GM12878 (cell line): ENCODE data around the gene B3GNT2. TPM values are rescaled to one million over a fixed set of nuclear protein-coding genes. Genes with fewer than 3 reads are reported as not detected.

Source experiments
- BACH1 ChIP-seq: fragments of 450-650 bp; IDR thresholded peaks from 2 replicates; pipeline ENCODE4 v1.6.1; 2017; ENCODE audit warnings: mild to moderate bottlenecking, borderline replicate concordance
- CHD1 ChIP-seq: IDR thresholded peaks from 2 replicates; pipeline ENCODE4 v1.6.1; 2012; ENCODE audit warnings: low read depth, low read length, improper control_type of control experiment
- CREM ChIP-seq: IDR thresholded peaks from 2 replicates; pipeline ENCODE4 v1.6.1; 2014; ENCODE audit warnings: antibody characterized with exemption, low read depth
- KDM1A ChIP-seq: fragments of 200-600 bp; sonication (generic); IDR thresholded peaks from 2 replicates; pipeline ENCODE4 v1.6.1; 2016; ENCODE audit warnings: borderline replicate concordance
- MLLT1 ChIP-seq: fragments of 450-650 bp; IDR thresholded peaks from 2 replicates; pipeline ENCODE4 v1.6.1; 2016; ENCODE audit warnings: mild to moderate bottlenecking
- MTA3 ChIP-seq: IDR thresholded peaks from 2 replicates; pipeline ENCODE4 v1.6.1; 2012; ENCODE audit warnings: low read length, inconsistent platforms, borderline replicate concordance
- NFXL1 ChIP-seq: fragments of 450-650 bp; IDR thresholded peaks from 2 replicates; pipeline ENCODE4 v1.6.1; 2017; ENCODE audit warnings: antibody characterized with exemption, mild to moderate bottlenecking, borderline replicate concordance
- PML ChIP-seq: IDR thresholded peaks from 2 replicates; pipeline ENCODE4 v1.6.1; 2012; ENCODE audit warnings: low read length, inconsistent platforms
- POU2F2 ChIP-seq: IDR thresholded peaks from 3 replicates; pipeline ENCODE4 v1.6.1; 2011; ENCODE audit warnings: low read depth, mild to moderate bottlenecking, low read length, borderline replicate concordance
- RUNX3 ChIP-seq: IDR thresholded peaks from 2 replicates; pipeline ENCODE4 v1.6.1; 2012; ENCODE audit warnings: low read length, inconsistent platforms
- SIN3A ChIP-seq: IDR thresholded peaks from 2 replicates; pipeline ENCODE4 v1.6.1; 2012; ENCODE audit warnings: low read depth, low read length, improper control_type of control experiment
- SMC3 ChIP-seq: IDR thresholded peaks from 2 replicates; pipeline ENCODE4 v1.6.1; 2011; ENCODE audit warnings: low read length, improper control_type of control experiment, borderline replicate concordance
- TAF1 ChIP-seq: IDR thresholded peaks from 2 replicates; pipeline ENCODE4 v1.6.1; 2011; ENCODE audit warnings: mild to moderate bottlenecking, low read depth, low read length, borderline replicate concordance
- polyA plus RNA-seq, 11 experiments: library from polyadenylated mRNA; depleted of rRNA in 4 of 11; unstranded in 6 of 11; stranded (reverse) in 5 of 11; fragments of >200 nt; fragmentation: Nextera tagmentation in 4 of 11; fragmentation: Illumina TruSeq in 1 of 11; extraction: Ambion mirVana in 4 of 11; extraction: Trizol in 1 of 11; gene quantifications; 1 replicate in 1 of 11; 2 replicates in 10 of 11; pipeline versions ENCODE4 v1.2.1 to v1.2.3, GENCODE V29; 2011 to 2016; ENCODE audit warnings: inconsistent platforms in 2 of 11, missing spikeins in 2 of 11, low read depth in 1 of 11
- total RNA-seq, 4 experiments: library from RNA; depleted of rRNA in 3 of 4; stranded (reverse); fragments of >200 nt in 3 of 4; fragmentation: Illumina TruSeq in 1 of 4; extraction: Trizol in 1 of 4; gene quantifications; 2 replicates each; pipeline versions ENCODE4 v1.2.1 to v1.2.3, GENCODE V29; 2013 to 2021
- TF ChIP-seq, protein P1 (sequence below): fragments of 450-650 bp; IDR thresholded peaks from 2 replicates; pipeline ENCODE4 v1.6.1; 2017; ENCODE audit warnings: antibody characterized with exemption, mild to moderate bottlenecking, moderate library complexity
- TF ChIP-seq, protein P2 (sequence below), 3 experiments: IDR thresholded peaks in 2 of 3; conservative IDR thresholded peaks in 1 of 3; 2 replicates each; pipeline ENCODE4 v1.5.1; 2011; ENCODE audit warnings: low read depth in 3 of 3, low read length in 3 of 3, mild to moderate bottlenecking in 3 of 3, control low read depth in 2 of 3, moderate library complexity in 2 of 3, inconsistent platforms in 1 of 3, mixed read lengths in 1 of 3; ENCODE audit not compliant: control insufficient read depth in 2 of 3, insufficient read depth in 1 of 3; ENCODE audit errors: extremely low read depth in 1 of 3

B3GNT2 gene
- total and polyA plus RNA-seq, 10 of the 15 experiments (the other 5 are each of a cell fraction or from before 2014, with no cell fraction given), result 19.7 to 103 (median 76.3) TPM

GRCh38 chr2:62197011-62197924 lies 1.4 kb downstream of the B3GNT2 start (continued):
- TF ChIP-seq POU2F2, result peak; percentile 34; the same call in 1 of the 3 replicates
- TF ChIP-seq KDM1A, result no peak
- 0 out of 2 replicates have a peak, but pooled peaks have one; percentile 30 for TF ChIP-seq CREM
- TF ChIP-seq, protein P1, sequence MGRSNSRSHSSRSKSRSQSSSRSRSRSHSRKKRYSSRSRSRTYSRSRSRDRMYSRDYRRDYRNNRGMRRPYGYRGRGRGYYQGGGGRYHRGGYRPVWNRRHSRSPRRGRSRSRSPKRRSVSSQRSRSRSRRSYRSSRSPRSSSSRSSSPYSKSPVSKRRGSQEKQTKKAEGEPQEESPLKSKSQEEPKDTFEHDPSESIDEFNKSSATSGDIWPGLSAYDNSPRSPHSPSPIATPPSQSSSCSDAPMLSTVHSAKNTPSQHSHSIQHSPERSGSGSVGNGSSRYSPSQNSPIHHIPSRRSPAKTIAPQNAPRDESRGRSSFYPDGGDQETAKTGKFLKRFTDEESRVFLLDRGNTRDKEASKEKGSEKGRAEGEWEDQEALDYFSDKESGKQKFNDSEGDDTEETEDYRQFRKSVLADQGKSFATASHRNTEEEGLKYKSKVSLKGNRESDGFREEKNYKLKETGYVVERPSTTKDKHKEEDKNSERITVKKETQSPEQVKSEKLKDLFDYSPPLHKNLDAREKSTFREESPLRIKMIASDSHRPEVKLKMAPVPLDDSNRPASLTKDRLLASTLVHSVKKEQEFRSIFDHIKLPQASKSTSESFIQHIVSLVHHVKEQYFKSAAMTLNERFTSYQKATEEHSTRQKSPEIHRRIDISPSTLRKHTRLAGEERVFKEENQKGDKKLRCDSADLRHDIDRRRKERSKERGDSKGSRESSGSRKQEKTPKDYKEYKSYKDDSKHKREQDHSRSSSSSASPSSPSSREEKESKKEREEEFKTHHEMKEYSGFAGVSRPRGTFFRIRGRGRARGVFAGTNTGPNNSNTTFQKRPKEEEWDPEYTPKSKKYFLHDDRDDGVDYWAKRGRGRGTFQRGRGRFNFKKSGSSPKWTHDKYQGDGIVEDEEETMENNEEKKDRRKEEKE, result no peak
- 0 out of 2 replicates have a peak, but pooled peaks have one; percentile 11 for TF ChIP-seq PML
- peak; percentile 13; the same call in 1 of the 2 replicates for TF ChIP-seq SMC3
- TF ChIP-seq, protein P2, sequence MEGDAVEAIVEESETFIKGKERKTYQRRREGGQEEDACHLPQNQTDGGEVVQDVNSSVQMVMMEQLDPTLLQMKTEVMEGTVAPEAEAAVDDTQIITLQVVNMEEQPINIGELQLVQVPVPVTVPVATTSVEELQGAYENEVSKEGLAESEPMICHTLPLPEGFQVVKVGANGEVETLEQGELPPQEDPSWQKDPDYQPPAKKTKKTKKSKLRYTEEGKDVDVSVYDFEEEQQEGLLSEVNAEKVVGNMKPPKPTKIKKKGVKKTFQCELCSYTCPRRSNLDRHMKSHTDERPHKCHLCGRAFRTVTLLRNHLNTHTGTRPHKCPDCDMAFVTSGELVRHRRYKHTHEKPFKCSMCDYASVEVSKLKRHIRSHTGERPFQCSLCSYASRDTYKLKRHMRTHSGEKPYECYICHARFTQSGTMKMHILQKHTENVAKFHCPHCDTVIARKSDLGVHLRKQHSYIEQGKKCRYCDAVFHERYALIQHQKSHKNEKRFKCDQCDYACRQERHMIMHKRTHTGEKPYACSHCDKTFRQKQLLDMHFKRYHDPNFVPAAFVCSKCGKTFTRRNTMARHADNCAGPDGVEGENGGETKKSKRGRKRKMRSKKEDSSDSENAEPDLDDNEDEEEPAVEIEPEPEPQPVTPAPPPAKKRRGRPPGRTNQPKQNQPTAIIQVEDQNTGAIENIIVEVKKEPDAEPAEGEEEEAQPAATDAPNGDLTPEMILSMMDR (IDR thresholded peaks at IDR 0.05 in 2 of 3, conservative IDR thresholded peaks at IDR 0.05 in 1 of 3; ENCODE audit: control insufficient read depth in 2 of 3, extremely low read depth in 1 of 3, insufficient read depth in 1 of 3, low read depth in 3 of 3, low read length in 3 of 3), result peak in 2 of 3 experiments; percentile 9 to 37; a peak in 3 of 6 replicates
- no peak for TF ChIP-seq MTA3
- peak; percentile 9 for TF ChIP-seq SIN3A
- TF ChIP-seq TAF1, result peak; percentile 31; the same call in 1 of the 2 replicates
- peak; percentile 18; the same call in 1 of the 2 replicates for TF ChIP-seq BACH1
- no peak for TF ChIP-seq NFXL1
- peak; percentile 66; the same call in 1 of the 2 replicates for TF ChIP-seq MLLT1
- TF ChIP-seq CHD1, result peak; percentile 22; the same call in 1 of the 2 replicates
- peak; percentile 47 for TF ChIP-seq RUNX3
